HEK293 (cell line): ENCODE results near the gene FLYWCH1.
A peak's percentile ranks its signal among the peaks of the same experiment; 100 is the strongest.

Source experiments
- EGR2 ChIP-seq: fragments of 450-650 bp; formaldehyde crosslinking; IDR thresholded peaks from 2 replicates; pipeline ENCODE4 v1.5.1; 2016; ENCODE audit warnings: low read depth, missing biosample characterization, missing genetic modification characterization
- GLI2 ChIP-seq: fragments of 450-650 bp; formaldehyde crosslinking; IDR thresholded peaks from 2 replicates; pipeline ENCODE4; 2017; ENCODE audit warnings: missing biosample characterization, missing genetic modification characterization, low read depth, borderline replicate concordance
- KLF1 ChIP-seq: fragments of 450-650 bp; formaldehyde crosslinking; IDR thresholded peaks from 2 replicates; pipeline ENCODE4 v1.5.1; 2016; ENCODE audit warnings: missing biosample characterization, missing genetic modification characterization
- KLF7 ChIP-seq: fragments of 450-650 bp; formaldehyde crosslinking; IDR thresholded peaks from 2 replicates; pipeline ENCODE4 v1.5.1; 2016; ENCODE audit warnings: missing biosample characterization, missing genetic modification characterization, borderline replicate concordance
- KLF9 ChIP-seq: fragments of 450-650 bp; formaldehyde crosslinking; IDR thresholded peaks from 2 replicates; pipeline ENCODE4 v1.5.1; 2016; ENCODE audit warnings: missing biosample characterization, missing genetic modification characterization, low read depth
- TRIM28 ChIP-seq: IDR thresholded peaks from 2 replicates; pipeline ENCODE4 v1.6.1; 2011; ENCODE audit warnings: low read length, control low read depth, borderline replicate concordance
- ZBTB11 ChIP-seq: fragments of 450-650 bp; formaldehyde crosslinking; conservative IDR thresholded peaks from 2 replicates; pipeline ENCODE4 v1.5.1; 2016; ENCODE audit warnings: low read depth, missing biosample characterization, missing genetic modification characterization
- ZBTB17 ChIP-seq: fragments of 450-650 bp; formaldehyde crosslinking; IDR thresholded peaks from 2 replicates; pipeline ENCODE4 v1.5.1; 2016; ENCODE audit warnings: missing biosample characterization, missing genetic modification characterization
- ZEB2 ChIP-seq: fragments of 450-650 bp; formaldehyde crosslinking; IDR thresholded peaks from 2 replicates; pipeline ENCODE4 v1.5.1; 2016; ENCODE audit warnings: missing biosample characterization, missing genetic modification characterization
- ZFHX2 ChIP-seq: fragments of 450-650 bp; formaldehyde crosslinking; conservative IDR thresholded peaks from 2 replicates; pipeline ENCODE4 v1.5.1; 2016; ENCODE audit warnings: missing biosample characterization, missing genetic modification characterization
- ZNF121 ChIP-seq: fragments of 450-650 bp; formaldehyde crosslinking; IDR thresholded peaks from 2 replicates; pipeline ENCODE4 v1.5.1; 2016; ENCODE audit warnings: missing biosample characterization, missing genetic modification characterization
- ZNF223 ChIP-seq: fragments of 450-650 bp; formaldehyde crosslinking; IDR thresholded peaks from 2 replicates; pipeline ENCODE4 v1.5.1; 2016; ENCODE audit warnings: missing biosample characterization, missing genetic modification characterization
- ZNF23 ChIP-seq: fragments of 450-650 bp; formaldehyde crosslinking; IDR thresholded peaks from 2 replicates; pipeline ENCODE4 v1.5.1; 2016; ENCODE audit warnings: missing biosample characterization, missing genetic modification characterization, borderline replicate concordance
- ZNF335 ChIP-seq: fragments of 450-650 bp; formaldehyde crosslinking; conservative IDR thresholded peaks from 2 replicates; pipeline ENCODE4 v1.5.1; 2016; ENCODE audit warnings: missing biosample characterization, missing genetic modification characterization
- ZNF341 ChIP-seq: fragments of 450-650 bp; formaldehyde crosslinking; IDR thresholded peaks from 2 replicates; pipeline ENCODE4; 2016; ENCODE audit warnings: low read depth, missing biosample characterization, missing genetic modification characterization
- ZNF366 ChIP-seq: fragments of 450-650 bp; formaldehyde crosslinking; conservative IDR thresholded peaks from 2 replicates; pipeline ENCODE4 v1.5.1; 2016; ENCODE audit warnings: missing biosample characterization, missing genetic modification characterization
- ZNF394 ChIP-seq: fragments of 450-650 bp; formaldehyde crosslinking; IDR thresholded peaks from 2 replicates; pipeline ENCODE4 v1.5.1; 2016; ENCODE audit warnings: missing biosample characterization, missing genetic modification characterization, mild to moderate bottlenecking, moderate library complexity, borderline replicate concordance
- ZNF518A ChIP-seq: fragments of 450-650 bp; formaldehyde crosslinking; conservative IDR thresholded peaks from 2 replicates; pipeline ENCODE4 v1.5.1; 2016; ENCODE audit warnings: low read depth, missing biosample characterization, missing genetic modification characterization
- ZNF561 ChIP-seq: fragments of 450-650 bp; IDR thresholded peaks from 2 replicates; pipeline ENCODE4 v1.5.1; 2018; ENCODE audit warnings: missing biosample characterization, missing genetic modification characterization, borderline replicate concordance
- ZNF580 ChIP-seq: fragments of 450-650 bp; formaldehyde crosslinking; IDR thresholded peaks from 2 replicates; pipeline ENCODE4 v1.5.1; 2016; ENCODE audit warnings: missing biosample characterization, missing genetic modification characterization
- ZNF585B ChIP-seq: fragments of 450-650 bp; formaldehyde crosslinking; IDR thresholded peaks from 2 replicates; pipeline ENCODE4 v1.5.1; 2016; ENCODE audit warnings: missing biosample characterization, missing genetic modification characterization
- ZNF596 ChIP-seq: fragments of 450-650 bp; IDR thresholded peaks from 2 replicates; pipeline ENCODE4 v1.5.0; 2018; ENCODE audit warnings: missing biosample characterization, mild to moderate bottlenecking, missing genetic modification characterization, moderate library complexity
- ZNF600 ChIP-seq: fragments of 450-650 bp; formaldehyde crosslinking; IDR thresholded peaks from 2 replicates; pipeline ENCODE4 v1.5.1; 2016; ENCODE audit warnings: missing biosample characterization, missing genetic modification characterization
- ZNF639 ChIP-seq: fragments of 450-650 bp; formaldehyde crosslinking; IDR thresholded peaks from 2 replicates; pipeline ENCODE4 v1.5.1; 2016; ENCODE audit warnings: missing biosample characterization, missing genetic modification characterization
- ZNF660 ChIP-seq: fragments of 450-650 bp; IDR thresholded peaks from 2 replicates; pipeline ENCODE4 v1.5.1; 2018; ENCODE audit warnings: missing biosample characterization, mild to moderate bottlenecking, missing genetic modification characterization
- ZNF692 ChIP-seq: fragments of 450-650 bp; formaldehyde crosslinking; IDR thresholded peaks from 2 replicates; pipeline ENCODE4 v1.5.1; 2016; ENCODE audit warnings: missing biosample characterization, missing genetic modification characterization
- ZNF747 ChIP-seq: fragments of 450-650 bp; formaldehyde crosslinking; IDR thresholded peaks from 2 replicates; pipeline ENCODE4 v1.5.1; 2016; ENCODE audit warnings: missing biosample characterization, missing genetic modification characterization
- ZSCAN30 ChIP-seq: fragments of 450-650 bp; IDR thresholded peaks from 2 replicates; pipeline ENCODE4 v1.5.1; 2018; ENCODE audit warnings: missing biosample characterization, mild to moderate bottlenecking, missing genetic modification characterization, moderate library complexity

The FLYWCH1 gene

GRCh38 chr16:2867987-2868789 is 43.5 kb upstream of the FLYWCH1 start (continued):
- TF ChIP-seq EGR2 (tag by site-specific recombination) (peak; percentile 72; the same call in 1 of the 2 replicates), ZSCAN30 (tag by site-specific recombination) (peak; percentile 90), ZNF585B (no peak), ZNF660 (tag by site-specific recombination) (peak; percentile 53), ZNF639 (tag by site-specific recombination) (peak; percentile 81), ZFHX2 (tag by site-specific recombination) (peak; percentile 86), ZNF518A (tag by site-specific recombination) (peak; percentile 97), ZNF747 (tag by site-specific recombination) (no peak), ZEB2 (tag by site-specific recombination) (peak; percentile 90), ZNF596 (no peak), ZNF600 (tag by site-specific recombination) (peak; percentile 71; the same call in 1 of the 2 replicates), TRIM28 (0 out of 2 replicates have a peak, but pooled peaks have one; percentile 27), ZBTB17 (tag by site-specific recombination) (peak; percentile 88), ZBTB11 (tag by site-specific recombination) (peak; percentile 98), KLF1 (tag by site-specific recombination) (peak; percentile 75), KLF9 (tag by site-specific recombination) (peak; percentile 87), ZNF394 (tag by site-specific recombination) (peak; percentile 81), GLI2 (tag by site-specific recombination) (0 out of 2 replicates have a peak, but pooled peaks have one; percentile 29), ZNF580 (0 out of 2 replicates have a peak, but pooled peaks have one; percentile 34), ZNF121 (no peak), ZNF341 (tag by site-specific recombination) (peak; percentile 36; the same call in 1 of the 2 replicates), ZNF561 (peak; percentile 80; the same call in 1 of the 2 replicates), ZNF366 (peak; percentile 55; the same call in 1 of the 2 replicates), KLF7 (tag by site-specific recombination) (peak; percentile 83), ZNF23 (tag by site-specific recombination) (no peak), ZNF335 (tag by site-specific recombination) (peak; percentile 94), ZNF223 (tag by site-specific recombination) (no peak), ZNF692 (tag by site-specific recombination) (peak; percentile 76; the same call in 1 of the 2 replicates)
